GM12865 (cell line): ENCODE measurements around the gene MICAL2.

Experiments
- DNase-seq: peaks from one replicate; pipeline ENCODE4 v3.0.0; 2010; ENCODE audit warnings: low read depth
- H3K4me3 ChIP-seq: 2 replicates; pipeline ENCODE4 v1.5.1; 2011; ENCODE audit warnings: mild to moderate bottlenecking, low read depth, low read length, control low read depth
- TF ChIP-seq, protein P1 (sequence below): IDR thresholded peaks from 2 replicates; pipeline ENCODE4 v1.5.1; 2011; ENCODE audit warnings: low read length, control low read depth, low read depth, inconsistent platforms; ENCODE audit not compliant: insufficient read depth; ENCODE audit errors: missing control alignments

MICAL2 gene

DNA sequence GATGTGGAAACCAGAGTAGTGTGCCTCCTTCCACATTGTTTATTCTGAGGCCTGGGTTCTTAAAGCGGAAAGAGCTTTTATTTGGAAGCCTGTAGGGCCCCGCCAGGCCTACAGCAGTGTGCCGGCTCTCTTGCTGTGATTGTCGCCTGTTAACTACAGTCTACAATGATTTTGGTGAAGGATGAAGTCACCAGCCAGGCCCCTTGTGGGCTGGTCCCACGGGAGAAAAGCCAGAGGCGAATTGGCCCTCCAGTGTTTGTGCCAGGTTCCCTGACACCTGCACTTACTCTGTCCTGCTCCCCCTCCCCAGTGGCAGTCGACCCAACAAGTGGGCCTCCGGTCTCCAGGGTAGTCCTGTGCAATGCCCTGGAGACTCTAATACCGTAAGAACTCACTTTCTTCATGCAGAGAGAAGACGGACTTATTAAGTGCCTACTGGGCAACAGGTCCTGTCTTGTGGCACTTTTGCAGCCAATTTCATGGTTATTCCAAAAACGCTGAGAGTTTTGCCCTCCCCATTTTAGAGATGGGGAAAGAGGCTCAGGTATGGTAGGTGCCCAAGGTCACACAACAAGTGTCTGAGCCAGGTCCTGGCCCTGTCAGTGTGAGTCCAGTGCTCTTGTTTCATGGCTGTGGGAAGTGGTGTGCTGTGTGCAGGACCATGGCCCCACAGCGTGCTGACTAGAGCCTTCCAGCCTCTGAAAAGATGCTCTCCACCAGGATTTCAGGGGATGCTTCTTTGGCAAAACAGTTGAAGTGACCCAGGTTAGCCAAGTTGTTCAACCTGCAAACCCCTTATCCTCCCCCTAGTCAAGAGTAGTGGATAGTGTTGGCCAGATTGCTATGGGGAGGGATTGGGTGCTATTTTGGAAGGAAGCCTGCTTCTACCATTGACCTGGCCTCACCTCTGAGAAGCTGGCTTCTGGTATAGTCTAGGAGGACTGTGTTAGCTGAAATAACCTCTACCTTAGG is 1.4 kb downstream of the MICAL2 start:
- TF ChIP-seq, protein P1, sequence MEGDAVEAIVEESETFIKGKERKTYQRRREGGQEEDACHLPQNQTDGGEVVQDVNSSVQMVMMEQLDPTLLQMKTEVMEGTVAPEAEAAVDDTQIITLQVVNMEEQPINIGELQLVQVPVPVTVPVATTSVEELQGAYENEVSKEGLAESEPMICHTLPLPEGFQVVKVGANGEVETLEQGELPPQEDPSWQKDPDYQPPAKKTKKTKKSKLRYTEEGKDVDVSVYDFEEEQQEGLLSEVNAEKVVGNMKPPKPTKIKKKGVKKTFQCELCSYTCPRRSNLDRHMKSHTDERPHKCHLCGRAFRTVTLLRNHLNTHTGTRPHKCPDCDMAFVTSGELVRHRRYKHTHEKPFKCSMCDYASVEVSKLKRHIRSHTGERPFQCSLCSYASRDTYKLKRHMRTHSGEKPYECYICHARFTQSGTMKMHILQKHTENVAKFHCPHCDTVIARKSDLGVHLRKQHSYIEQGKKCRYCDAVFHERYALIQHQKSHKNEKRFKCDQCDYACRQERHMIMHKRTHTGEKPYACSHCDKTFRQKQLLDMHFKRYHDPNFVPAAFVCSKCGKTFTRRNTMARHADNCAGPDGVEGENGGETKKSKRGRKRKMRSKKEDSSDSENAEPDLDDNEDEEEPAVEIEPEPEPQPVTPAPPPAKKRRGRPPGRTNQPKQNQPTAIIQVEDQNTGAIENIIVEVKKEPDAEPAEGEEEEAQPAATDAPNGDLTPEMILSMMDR = no peak
- no peak overlapping the region for H3K4me3 ChIP-seq
- DNase-seq = no peak

DNA sequence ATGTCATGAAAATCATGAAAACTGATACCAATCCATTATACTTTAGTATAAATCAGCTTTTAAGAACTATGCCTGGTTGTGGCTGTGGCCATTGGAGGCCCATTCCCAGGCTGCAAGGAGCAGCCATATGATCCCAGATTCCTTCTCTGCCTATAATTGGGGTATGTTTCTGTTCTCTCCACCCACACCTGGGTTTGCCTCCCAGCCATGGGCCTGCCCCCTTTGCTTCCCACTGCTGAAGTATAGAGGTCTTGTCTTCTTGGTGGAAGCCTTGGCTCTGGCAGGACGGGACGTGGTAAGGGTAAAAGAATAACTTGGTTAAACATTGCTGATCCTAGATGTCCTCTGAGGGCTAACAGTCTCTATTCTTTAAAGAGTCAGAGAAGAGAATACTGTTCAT is 2.4 kb downstream of the MICAL2 start:
- TF ChIP-seq, protein P1 = no peak
- no peak for DNase-seq
- H3K4me3 ChIP-seq = no peak overlapping the region

DNA sequence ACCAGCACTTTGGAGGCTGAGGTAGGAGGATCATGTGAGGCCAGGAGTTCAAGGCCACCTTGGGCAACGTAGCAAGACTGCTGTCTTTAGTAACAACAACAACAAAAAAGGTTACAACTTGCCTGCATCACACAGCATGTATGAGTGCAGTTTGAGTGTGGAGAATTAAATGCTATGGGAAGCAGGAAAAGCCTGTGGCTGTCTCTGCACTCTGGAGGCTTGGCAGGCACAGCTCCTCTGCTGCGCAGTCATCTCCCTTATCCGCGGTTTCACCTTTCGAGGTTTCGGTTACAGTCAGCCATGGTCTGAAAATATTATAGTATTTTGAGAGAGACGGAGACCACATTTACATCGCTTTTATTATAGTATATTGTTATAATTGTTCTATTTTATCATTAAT is 2.9 kb downstream of the MICAL2 start:
- no peak overlapping the region for H3K4me3 ChIP-seq
- TF ChIP-seq, protein P1 = no peak
- DNase-seq = no peak

DNA sequence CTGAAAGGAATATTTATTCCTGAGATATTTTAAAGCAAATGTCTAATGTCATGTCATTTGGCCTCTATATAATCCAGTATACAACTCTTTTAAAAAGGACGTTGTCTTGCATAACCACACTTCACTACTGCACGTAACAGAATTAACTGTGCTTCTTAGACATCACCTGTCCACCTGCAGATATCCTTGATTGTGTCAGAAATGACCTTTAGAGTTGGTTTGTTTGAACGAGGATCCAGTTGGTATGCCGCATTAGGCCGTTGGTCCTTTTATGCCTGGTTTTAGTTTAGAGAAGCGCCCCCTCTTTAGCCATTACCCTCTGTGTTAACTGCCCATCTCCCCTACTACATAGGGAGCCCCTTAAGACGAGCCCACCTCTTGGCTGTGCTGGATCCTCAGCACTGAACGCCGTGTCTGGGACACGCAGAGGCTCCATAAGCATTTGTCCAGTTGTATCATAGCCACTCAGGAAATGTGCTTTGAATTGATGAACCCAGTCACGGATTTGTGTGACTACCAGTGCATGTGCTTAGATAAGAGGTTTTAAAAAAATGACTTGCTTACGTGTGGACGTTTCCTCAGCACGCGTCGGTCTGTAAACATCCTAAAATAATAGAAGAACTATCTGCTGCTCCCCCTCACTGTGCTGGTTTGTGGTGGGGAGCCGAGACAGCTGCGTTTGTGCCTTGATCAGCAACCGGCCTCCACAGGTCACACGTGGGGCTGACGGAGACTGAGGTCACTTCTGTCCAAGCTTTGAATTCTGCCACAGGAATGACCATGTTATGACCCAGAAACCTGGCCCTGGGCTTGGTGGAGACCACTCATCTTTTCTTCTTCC is 4.0 kb downstream of the MICAL2 start:
- DNase-seq = no peak
- TF ChIP-seq, protein P1 = no peak
- no peak overlapping the region for H3K4me3 ChIP-seq

DNA sequence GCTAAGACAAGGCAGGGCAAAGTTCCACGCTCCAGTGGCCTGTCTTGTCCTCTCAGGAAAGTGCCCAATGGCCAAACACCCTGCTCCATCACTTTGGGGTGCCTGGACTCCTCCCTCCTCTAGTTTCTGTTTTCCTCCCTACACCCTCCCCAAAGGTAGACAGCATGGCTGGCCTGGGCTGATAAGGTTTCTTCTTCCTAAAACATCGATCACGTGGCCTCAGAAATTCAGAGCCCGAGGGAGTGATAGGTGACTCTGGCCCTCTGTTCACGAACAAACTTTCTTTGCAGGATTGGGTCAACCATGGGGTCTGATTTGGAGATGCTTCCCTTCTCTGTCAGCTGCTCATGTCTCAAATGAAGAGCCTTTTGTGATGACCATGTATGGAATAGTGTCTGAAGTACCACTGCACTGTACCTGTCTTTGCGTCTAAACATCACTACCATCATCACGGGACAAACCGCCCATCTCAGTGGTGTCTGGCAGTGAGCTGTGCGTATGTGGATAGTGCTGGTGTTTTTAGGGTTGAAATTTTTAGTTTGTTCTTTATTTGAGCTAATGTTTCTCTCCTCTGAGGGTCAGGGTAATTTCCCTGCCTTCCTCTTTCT is 6.1 kb downstream of the MICAL2 start:
- no peak overlapping the region for H3K4me3 ChIP-seq
- DNase-seq = no peak
- TF ChIP-seq, protein P1 = no peak

DNA sequence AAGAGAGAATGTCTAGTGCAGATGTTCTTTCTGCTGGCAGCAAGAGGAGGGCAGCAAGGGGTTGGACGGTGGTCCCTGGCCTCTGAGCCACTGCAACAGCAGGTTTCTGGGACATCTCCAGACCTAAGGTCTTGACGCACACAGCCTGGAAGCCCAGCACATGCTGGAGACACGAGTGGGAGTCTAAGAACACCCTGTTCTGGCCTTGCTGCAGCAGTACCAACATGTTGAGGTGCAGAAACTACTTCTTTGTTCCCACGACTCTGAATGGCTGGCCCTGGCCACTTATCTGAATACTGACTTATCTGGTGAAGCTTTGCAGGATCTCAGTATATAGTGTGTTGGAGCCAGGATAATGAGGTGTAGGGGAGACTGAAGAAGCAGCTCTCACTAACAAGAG is 6.8 kb downstream of the MICAL2 start:
- H3K4me3 ChIP-seq = no peak overlapping the region
- TF ChIP-seq, protein P1 = no peak
- DNase-seq = no peak
